Activated CD4-positive, alpha-beta memory T cell treated with anti-CD3 and anti-CD28 coated beads, Interleukin-2, amount 10 ng/mL, durations not matched to agents 7 days and 5 days (primary cell): Measurements from ENCODE around the gene MRPS18C. TPM values are rescaled to one million over a fixed set of nuclear protein-coding genes. Genes with fewer than 3 reads are reported as not detected.

Experiments
- CTCF ChIA-PET: fragments of 350-600 bp; sonication (Branson Sonifier 250); formaldehyde crosslinking; loops from one replicate; lab custom pipeline; 2021; ENCODE audit warnings: antibody characterized with exemption, inconsistent platforms; lab: Charles Lee
- POLR2A ChIA-PET: fragments of 350-600 bp; sonication (Branson Sonifier 250); formaldehyde crosslinking; loops from one replicate; lab custom pipeline; 2021; ENCODE audit warnings: antibody characterized with exemption; lab: Charles Lee
- DNase-seq: peaks from one replicate; pipeline ENCODE4 v3.0.0-alpha.2; 2020
- H3K27ac Mint-ChIP-seq: one replicate; pipeline ENCODE4 v1.8.0; 2021; ENCODE audit warnings: mild to moderate bottlenecking, mixed read lengths
- H3K27me3 Mint-ChIP-seq: one replicate; pipeline ENCODE4 v1.8.0; 2021; ENCODE audit warnings: mixed read lengths
- H3K36me3 Mint-ChIP-seq: one replicate; pipeline ENCODE4 v1.8.0; 2021; ENCODE audit warnings: low read depth, mixed read lengths
- H3K4me1 Mint-ChIP-seq: one replicate; pipeline ENCODE4 v1.8.0; 2021; ENCODE audit warnings: mixed read lengths
- H3K4me3 Mint-ChIP-seq: one replicate; pipeline ENCODE4 v1.8.0; 2021; ENCODE audit warnings: mild to moderate bottlenecking, mixed read lengths
- H3K9me3 Mint-ChIP-seq: one replicate; pipeline ENCODE4 v1.8.0; 2021; ENCODE audit warnings: mixed read lengths
- total RNA-seq, 2 experiments: library from RNA; stranded (reverse); gene quantifications; one replicate each; pipeline ENCODE4 v1.2.3, GENCODE V29; 2021

Gene MRPS18C
- total RNA-seq: 10 to 100 TPM; 58.1 to 58.5 TPM

- H3K36me3 Mint-ChIP-seq: peaks cover 61% of the 10 kb centered on the region
- H3K4me3 Mint-ChIP-seq: peak within 1 kb of the TSS; percentile 99
- H3K27ac Mint-ChIP-seq: peak within 1 kb of the TSS; percentile 100
- POLR2A ChIA-PET: interaction anchor here (0.6 to 2.5 kb wide), 27 partner anchors 8 to 1026 kb away, joined by 3 to 26 read pairs (median 4); partner anchors contain the start of genes ABRAXAS1, COPS4, COQ2 and GPAT3
- no peaks in the 10 kb centered on the region for H3K9me3 Mint-ChIP-seq
- DNase-seq: peak; percentile 97
- H3K4me1 Mint-ChIP-seq: peaks cover 49% of the 10 kb centered on the region
- H3K27me3 Mint-ChIP-seq: no peaks in the 10 kb centered on the region
- CTCF ChIA-PET: interaction anchor here (0.8 to 2.9 kb wide), 5 partner anchors 10 to 1082 kb away, joined by 3 to 15 read pairs (median 3); partner anchors contain the start of genes COQ2 and HNRNPD
Observed at GRCh38 chr4:83455281-83456183, at the start of gene MRPS18C, which contains the start of gene HELQ. MRPS18C (plus strand) TSS chr4:83456058; CDS start chr4:83456078, 20 bp downstream. HELQ (minus strand) TSS chr4:83455823; CDS start chr4:83455693, 130 bp downstream.

GRCh38 chr4:83408908-83409307, 47.0 kb upstream of the MRPS18C start:
- Mint-ChIP-seq H3K27me3 (no peaks in the 10 kb centered on the region), H3K4me3 (no peak overlapping the region), H3K4me1 (no peaks in the 10 kb centered on the region), H3K27ac (no peak overlapping the region), H3K9me3 (no peaks in the 10 kb centered on the region), H3K36me3 (peaks cover 36% of the 10 kb centered on the region)
- no peak for DNase-seq
- ChIA-PET POLR2A (no interaction called here), CTCF (interaction anchor here (1.3 kb wide), 1 partner anchor 9 kb away, joined by 5 read pairs; no protein-coding TSS in a partner anchor)

DNA sequence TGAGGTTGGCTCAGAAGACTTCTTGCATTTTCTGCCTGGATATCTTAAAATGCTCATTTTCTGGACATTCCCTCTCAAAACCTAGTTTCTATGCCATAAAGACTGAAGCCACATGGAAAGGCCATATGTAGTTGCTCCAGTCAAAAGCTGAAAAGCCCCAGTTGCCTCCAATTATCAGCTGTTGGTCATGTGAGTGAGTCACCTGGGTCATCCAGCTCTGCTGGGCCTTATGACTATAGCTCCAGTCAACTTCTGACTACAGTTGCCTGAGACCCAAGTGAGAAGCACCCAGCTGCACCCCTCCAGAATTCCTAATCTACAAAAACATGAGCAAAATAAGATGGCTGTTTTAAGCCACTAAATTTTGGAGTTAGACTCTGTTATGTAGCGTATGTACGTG, 42.2 kb upstream of the MRPS18C start:
- no peak overlapping the region for H3K27ac Mint-ChIP-seq
- H3K9me3 Mint-ChIP-seq: no peaks in the 10 kb centered on the region
- DNase-seq: no peak
- no peak overlapping the region for H3K4me3 Mint-ChIP-seq
- H3K36me3 Mint-ChIP-seq: peaks cover 55% of the 10 kb centered on the region
- ChIA-PET POLR2A (no interaction called here), CTCF (no interaction called here)
- H3K27me3 Mint-ChIP-seq: no peaks in the 10 kb centered on the region
- no peaks in the 10 kb centered on the region for H3K4me1 Mint-ChIP-seq

DNA sequence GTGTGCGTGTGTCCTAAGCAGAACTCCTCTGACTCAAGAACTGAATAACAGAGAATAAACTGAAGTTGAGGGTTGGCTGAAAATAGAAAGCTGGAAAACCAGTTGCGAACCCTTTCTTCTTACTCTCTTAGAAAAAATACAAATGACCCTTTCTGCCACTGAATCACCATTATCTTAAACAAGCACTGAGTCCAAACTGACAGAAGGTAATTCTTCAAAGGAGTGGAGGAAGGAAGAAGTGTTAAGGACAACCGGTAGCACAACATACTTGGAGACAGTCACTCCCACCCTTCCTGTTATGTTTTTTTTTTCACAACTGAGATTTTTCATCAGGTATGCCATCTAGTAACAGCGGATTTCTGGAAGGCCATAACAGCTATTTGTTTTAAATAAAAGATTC, 38.3 kb upstream of the MRPS18C start:
- Mint-ChIP-seq H3K4me1 (no peaks in the 10 kb centered on the region), H3K36me3 (peaks cover 53% of the 10 kb centered on the region), H3K9me3 (no peaks in the 10 kb centered on the region), H3K27ac (no peak overlapping the region), H3K27me3 (no peaks in the 10 kb centered on the region), H3K4me3 (no peak overlapping the region)
- POLR2A ChIA-PET: interaction anchor here (1.5 kb wide), 1 partner anchor 91 kb away, joined by 3 read pairs; no protein-coding TSS in a partner anchor
- DNase-seq: no peak
- CTCF ChIA-PET: interaction anchor here (1.3 kb wide), 1 partner anchor 9 kb away, joined by 5 read pairs; no protein-coding TSS in a partner anchor

- H3K4me3 Mint-ChIP-seq: no peak overlapping the region
- H3K4me1 Mint-ChIP-seq: no peaks in the 10 kb centered on the region
- CTCF ChIA-PET: interaction anchor here (1.3 kb wide), 1 partner anchor 10 kb away, joined by 5 read pairs; no protein-coding TSS in a partner anchor
- no peaks in the 10 kb centered on the region for H3K27me3 Mint-ChIP-seq
- H3K9me3 Mint-ChIP-seq: no peaks in the 10 kb centered on the region
- no peak overlapping the region for H3K27ac Mint-ChIP-seq
- no peak for DNase-seq
- H3K36me3 Mint-ChIP-seq: peaks cover 50% of the 10 kb centered on the region
- POLR2A ChIA-PET: interaction anchor here (1.5 kb wide), 1 partner anchor 92 kb away, joined by 3 read pairs; no protein-coding TSS in a partner anchor
Observed at GRCh38 chr4:83418211-83418610, 37.6 kb upstream of the MRPS18C start.

DNA sequence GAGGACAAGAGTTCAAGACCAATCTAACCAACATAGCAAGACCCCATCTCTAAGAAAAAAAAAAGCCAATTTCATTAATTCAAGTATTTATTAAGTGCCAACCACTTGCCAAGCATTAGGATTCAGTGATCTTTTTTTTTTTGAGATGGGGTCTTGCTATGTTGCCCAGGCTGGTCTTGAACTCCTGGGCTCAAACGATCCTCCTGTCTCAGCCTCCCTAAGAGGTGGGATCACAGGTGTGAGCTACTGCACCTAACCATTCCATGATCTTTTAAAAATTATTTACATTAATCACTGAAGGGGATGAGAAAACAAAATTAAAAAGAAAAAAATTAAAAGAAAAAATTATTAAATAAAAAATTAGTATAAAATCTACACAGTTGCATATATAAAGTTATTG, 24.7 kb upstream of the MRPS18C start:
- no peak for DNase-seq
- Mint-ChIP-seq H3K4me3 (no peak overlapping the region), H3K9me3 (no peaks in the 10 kb centered on the region), H3K4me1 (peaks cover under 1% of the 10 kb centered on the region), H3K27me3 (no peaks in the 10 kb centered on the region), H3K27ac (no peak overlapping the region), H3K36me3 (peaks cover 29% of the 10 kb centered on the region)
- POLR2A ChIA-PET: no interaction called here
- CTCF ChIA-PET: no interaction called here

DNA sequence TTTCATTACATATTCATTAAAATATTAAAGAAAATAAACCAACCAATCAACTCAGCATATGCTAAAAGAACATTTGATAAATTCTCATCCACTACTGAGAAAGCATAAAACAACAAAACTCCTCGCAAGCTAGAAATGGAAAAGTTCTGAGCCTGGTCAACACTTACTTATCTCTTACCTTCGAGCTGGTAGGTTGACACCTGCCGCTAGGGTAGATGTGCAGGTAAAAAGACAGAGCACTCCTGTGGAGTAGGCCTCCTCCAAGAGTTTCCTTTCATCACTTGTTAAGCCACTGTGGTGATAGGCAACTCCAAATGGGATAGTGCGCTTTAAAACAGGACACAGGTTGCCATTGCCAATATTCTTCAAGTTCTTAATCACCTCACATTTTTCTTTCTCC, 19.2 kb upstream of the MRPS18C start:
- DNase-seq: no peak
- H3K36me3 Mint-ChIP-seq: peaks cover 39% of the 10 kb centered on the region
- CTCF ChIA-PET: no interaction called here
- no peaks in the 10 kb centered on the region for H3K27me3 Mint-ChIP-seq
- H3K9me3 Mint-ChIP-seq: no peaks in the 10 kb centered on the region
- POLR2A ChIA-PET: no interaction called here
- no peak overlapping the region for H3K4me3 Mint-ChIP-seq
- H3K27ac Mint-ChIP-seq: no peak overlapping the region
- no peaks in the 10 kb centered on the region for H3K4me1 Mint-ChIP-seq

GRCh38 chr4:83438719-83439118, 17.1 kb upstream of the MRPS18C start:
- CTCF ChIA-PET: no interaction called here
- no peaks in the 10 kb centered on the region for H3K27me3 Mint-ChIP-seq
- H3K27ac Mint-ChIP-seq: no peak overlapping the region
- H3K36me3 Mint-ChIP-seq: peaks cover 40% of the 10 kb centered on the region
- no peak overlapping the region for H3K4me3 Mint-ChIP-seq
- no peaks in the 10 kb centered on the region for H3K4me1 Mint-ChIP-seq
- no peaks in the 10 kb centered on the region for H3K9me3 Mint-ChIP-seq
- DNase-seq: no peak
- POLR2A ChIA-PET: no interaction called here

DNA sequence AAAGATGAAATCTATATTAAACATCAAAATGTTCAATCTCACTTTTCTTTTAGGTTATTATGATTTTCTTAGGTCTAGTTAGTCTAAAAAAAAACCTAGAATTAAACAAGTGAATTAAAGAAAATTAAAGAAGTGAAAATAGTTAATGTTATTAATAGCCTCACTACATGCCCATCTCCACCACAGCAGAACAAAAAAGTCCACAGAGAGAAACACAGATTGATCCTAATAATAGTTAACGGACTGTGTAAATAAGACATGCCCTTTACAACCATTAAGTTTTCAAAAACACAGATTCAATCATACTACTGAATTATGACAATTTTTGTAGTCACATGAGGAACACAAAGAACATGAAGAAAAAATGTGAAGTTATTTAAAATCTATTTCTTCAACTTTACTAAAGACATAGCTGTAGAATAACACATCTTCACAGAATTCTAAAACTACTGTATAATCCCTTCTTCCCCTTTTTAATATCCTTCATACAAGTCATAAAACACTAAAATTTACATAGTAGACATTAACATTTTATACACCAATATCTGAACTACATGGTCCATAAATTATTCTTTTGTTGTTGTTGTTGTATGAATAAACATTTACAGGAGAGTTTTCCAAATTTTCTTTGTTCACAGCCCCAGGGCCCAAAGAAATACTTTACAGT, 15.6 kb upstream of the MRPS18C start:
- no peak for DNase-seq
- no peak overlapping the region for H3K27ac Mint-ChIP-seq
- ChIA-PET CTCF (no interaction called here), POLR2A (no interaction called here)
- H3K4me1 Mint-ChIP-seq: no peaks in the 10 kb centered on the region
- no peak overlapping the region for H3K4me3 Mint-ChIP-seq
- H3K9me3 Mint-ChIP-seq: no peaks in the 10 kb centered on the region
- H3K36me3 Mint-ChIP-seq: peaks cover 41% of the 10 kb centered on the region
- no peaks in the 10 kb centered on the region for H3K27me3 Mint-ChIP-seq

DNA sequence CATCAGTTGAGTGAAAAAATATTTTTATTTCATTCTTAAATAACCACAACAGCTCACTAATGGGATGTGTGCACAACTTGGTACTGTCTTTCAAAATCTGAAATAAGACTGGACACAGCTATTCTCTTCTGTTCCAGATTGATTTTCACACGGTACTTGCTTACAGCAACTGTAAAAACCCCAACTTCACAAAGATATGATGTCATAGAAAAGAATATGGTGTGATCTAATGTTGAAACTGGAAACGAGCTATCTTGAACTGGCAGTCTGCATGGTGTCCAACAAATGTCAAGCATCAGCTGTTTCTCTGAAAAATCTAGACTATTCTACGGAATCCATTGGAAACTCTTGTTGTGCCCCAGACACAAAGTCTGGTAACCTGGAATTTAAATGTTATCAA, 15.0 kb upstream of the MRPS18C start:
- no peaks in the 10 kb centered on the region for H3K27me3 Mint-ChIP-seq
- H3K27ac Mint-ChIP-seq: no peak overlapping the region
- peaks cover 40% of the 10 kb centered on the region for H3K36me3 Mint-ChIP-seq
- CTCF ChIA-PET: interaction anchor here (0.6 kb wide), 1 partner anchor 458 kb away, joined by 3 read pairs; no protein-coding TSS in a partner anchor
- H3K9me3 Mint-ChIP-seq: no peaks in the 10 kb centered on the region
- H3K4me1 Mint-ChIP-seq: no peaks in the 10 kb centered on the region
- POLR2A ChIA-PET: no interaction called here
- no peak overlapping the region for H3K4me3 Mint-ChIP-seq
- DNase-seq: no peak

GRCh38 chr4:83449009-83449408, 6.8 kb upstream of the MRPS18C start:
- CTCF ChIA-PET: no interaction called here
- no peaks in the 10 kb centered on the region for H3K27me3 Mint-ChIP-seq

DNA sequence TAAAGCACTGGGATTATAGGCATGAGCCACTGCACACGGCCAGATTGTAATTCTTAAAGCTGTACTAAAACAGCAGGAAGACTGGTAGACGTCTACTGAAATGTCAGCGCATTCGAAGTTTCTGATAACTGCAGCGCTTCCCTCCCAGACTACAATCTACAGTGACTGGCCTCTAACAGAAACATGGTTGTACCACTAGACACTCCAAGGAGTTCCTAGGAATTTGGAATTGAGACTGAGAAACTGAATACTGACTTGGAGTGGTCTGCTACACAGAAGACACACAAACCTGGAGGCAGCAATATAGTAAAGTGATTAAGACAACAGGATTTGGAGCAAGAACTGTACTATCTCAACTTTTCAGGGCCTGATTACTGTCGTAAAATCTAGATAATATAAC, 1.2 kb upstream of the MRPS18C start:
- no peaks in the 10 kb centered on the region for H3K27me3 Mint-ChIP-seq
- CTCF ChIA-PET: interaction anchor here (1.4 to 2.9 kb wide), 3 partner anchors 9 to 171 kb away, joined by 3 to 15 read pairs (median 3); partner anchors contain the start of gene COQ2
- H3K4me3 Mint-ChIP-seq: peak overlapping the region; percentile 99
- H3K4me1 Mint-ChIP-seq: peaks cover 49% of the 10 kb centered on the region
- H3K9me3 Mint-ChIP-seq: no peaks in the 10 kb centered on the region
- H3K27ac Mint-ChIP-seq: peak overlapping the region; percentile 100
- DNase-seq: no peak
- H3K36me3 Mint-ChIP-seq: peaks cover 60% of the 10 kb centered on the region
- POLR2A ChIA-PET: interaction anchor here (1.0 to 2.5 kb wide), 19 partner anchors 30 to 1025 kb away, joined by 3 to 26 read pairs (median 4); partner anchors contain the start of genes ABRAXAS1, COPS4, COQ2 and HPSE

More at GRCh38 chr4:83449009-83449408, 6.8 kb upstream of the MRPS18C start:
- Mint-ChIP-seq H3K4me1 (peaks cover 19% of the 10 kb centered on the region), H3K36me3 (peaks cover 48% of the 10 kb centered on the region), H3K9me3 (no peaks in the 10 kb centered on the region), H3K27ac (no peak overlapping the region), H3K4me3 (no peak overlapping the region)
- POLR2A ChIA-PET: no interaction called here
- no peak for DNase-seq
